Endodermal cell (in vitro differentiated cells): Measurements from ENCODE around the gene STAB1. TPM values are rescaled to one million over a fixed set of nuclear protein-coding genes. Genes with fewer than 3 reads are reported as not detected.
A peak's percentile ranks its signal among the peaks of the same experiment; 100 is the strongest.

ENCODE experiments used
- DNase-seq: peaks from one replicate; pipeline ENCODE4 v3.0.0-alpha.2; 2017
- H3K27ac ChIP-seq: 2 replicates; pipeline ENCODE4 v1.5.1; 2013; ENCODE audit warnings: mild to moderate bottlenecking, low read depth, low read length, moderate library complexity
- H3K27me3 ChIP-seq: 2 replicates; pipeline ENCODE4 v1.6.1; 2013; ENCODE audit warnings: mild to moderate bottlenecking, low read length, moderate library complexity; ENCODE audit not compliant: insufficient read depth, control insufficient read depth, poor library complexity, severe bottlenecking
- H3K36me3 ChIP-seq: 2 replicates; pipeline ENCODE4 v1.7.0; 2013; ENCODE audit warnings: mild to moderate bottlenecking, low read length, moderate library complexity; ENCODE audit not compliant: control insufficient read depth, insufficient read depth
- H3K4me1 ChIP-seq: one replicate; pipeline ENCODE4 v1.7.0; 2013; ENCODE audit warnings: low read length; ENCODE audit not compliant: control insufficient read depth, insufficient read depth
- H3K4me3 ChIP-seq: 2 replicates; pipeline ENCODE4 v1.5.1; 2013; ENCODE audit warnings: mild to moderate bottlenecking, low read length, moderate library complexity
- H3K9ac ChIP-seq: 2 replicates; pipeline ENCODE4 v1.6.1; 2013; ENCODE audit warnings: mild to moderate bottlenecking, low read length, moderate library complexity; ENCODE audit not compliant: poor library complexity, severe bottlenecking; ENCODE audit errors: extremely low read depth
- H3K9me3 ChIP-seq: 2 replicates; pipeline ENCODE4 v1.6.1; 2013; ENCODE audit warnings: mild to moderate bottlenecking, low read length, moderate library complexity; ENCODE audit not compliant: control insufficient read depth
- H3K27ac Mint-ChIP-seq: 2 replicates; pipeline ENCODE4 v1.8.0; 2020; ENCODE audit warnings: mixed read lengths
- H3K27me3 Mint-ChIP-seq: 2 replicates; pipeline ENCODE4 v1.8.0; 2021; ENCODE audit warnings: mild to moderate bottlenecking, mixed read lengths; ENCODE audit not compliant: insufficient read depth
- H3K36me3 Mint-ChIP-seq: 2 replicates; pipeline ENCODE4 v1.8.0; 2020; ENCODE audit warnings: low read depth, mixed read lengths
- H3K4me1 Mint-ChIP-seq: 2 replicates; pipeline ENCODE4 v1.8.0; 2020; ENCODE audit warnings: mixed read lengths
- H3K4me3 Mint-ChIP-seq: 2 replicates; pipeline ENCODE4 v1.8.0; 2020; ENCODE audit warnings: mild to moderate bottlenecking, moderate library complexity, mixed read lengths
- H3K9me3 Mint-ChIP-seq: 2 replicates; pipeline ENCODE4 v1.8.0; 2020; ENCODE audit warnings: mild to moderate bottlenecking, mixed read lengths
- WGBS, 2 experiments: methylation state at CpG; one replicate each; pipeline versions ENCODE4 v1.1.5 to v1.1.7; 2013; ENCODE audit warnings: missing lambda C conversion rate in 2 of 2, mixed read lengths in 1 of 2; ENCODE audit not compliant: insufficient coverage in 1 of 2, insufficient read length in 1 of 2; 5-methylcytosine and 5-hydroxymethylcytosine counted together
- total RNA-seq, 2 donors: library from RNA; stranded (reverse); fragmentation: NEBNext Ultra II Directional in 1 of 2; extraction: Animal tissue kit (Norgen Biotek cat#: 25700) in 1 of 2; gene quantifications; 2 replicates in 1 of 2; 3 replicates in 1 of 2; pipeline ENCODE4 v1.2.1, GENCODE V29; 2021
- TF ChIP-seq, protein P1 (sequence below): fragments of 200-600 bp; sonication (generic); conservative IDR thresholded peaks from 2 replicates; pipeline ENCODE4 v1.5.0; 2021; ENCODE audit warnings: antibody characterized with exemption, mild to moderate bottlenecking

STAB1 gene
- total RNA-seq, 2 donors from 2014 or later: 0.24 to 0.55 TPM

GRCh38 chr3:52507359-52507758 lies 12.2 kb downstream of the STAB1 start:
- Mint-ChIP-seq H3K4me3 (no peak overlapping the region), H3K27me3 (no peaks in the 10 kb centered on the region), H3K27ac (no peak overlapping the region), H3K9me3 (no peaks in the 10 kb centered on the region), H3K36me3 (no peaks in the 10 kb centered on the region), H3K4me1 (peaks cover 6% of the 10 kb centered on the region)
- Histone ChIP-seq H3K9me3 (no peaks in the 10 kb centered on the region), H3K4me1 (no peaks in the 10 kb centered on the region), H3K27ac (no peak overlapping the region), H3K27me3 (no peaks in the 10 kb centered on the region), H3K4me3 (no peak overlapping the region), H3K36me3 (no peaks in the 10 kb centered on the region), H3K9ac (no peak overlapping the region)
- peak; percentile 65 for DNase-seq
- 68 to 75% methylated on average over 2 to 5 of the region's 5 CpGs for WGBS, 2 experiments
- TF ChIP-seq, protein P1, sequence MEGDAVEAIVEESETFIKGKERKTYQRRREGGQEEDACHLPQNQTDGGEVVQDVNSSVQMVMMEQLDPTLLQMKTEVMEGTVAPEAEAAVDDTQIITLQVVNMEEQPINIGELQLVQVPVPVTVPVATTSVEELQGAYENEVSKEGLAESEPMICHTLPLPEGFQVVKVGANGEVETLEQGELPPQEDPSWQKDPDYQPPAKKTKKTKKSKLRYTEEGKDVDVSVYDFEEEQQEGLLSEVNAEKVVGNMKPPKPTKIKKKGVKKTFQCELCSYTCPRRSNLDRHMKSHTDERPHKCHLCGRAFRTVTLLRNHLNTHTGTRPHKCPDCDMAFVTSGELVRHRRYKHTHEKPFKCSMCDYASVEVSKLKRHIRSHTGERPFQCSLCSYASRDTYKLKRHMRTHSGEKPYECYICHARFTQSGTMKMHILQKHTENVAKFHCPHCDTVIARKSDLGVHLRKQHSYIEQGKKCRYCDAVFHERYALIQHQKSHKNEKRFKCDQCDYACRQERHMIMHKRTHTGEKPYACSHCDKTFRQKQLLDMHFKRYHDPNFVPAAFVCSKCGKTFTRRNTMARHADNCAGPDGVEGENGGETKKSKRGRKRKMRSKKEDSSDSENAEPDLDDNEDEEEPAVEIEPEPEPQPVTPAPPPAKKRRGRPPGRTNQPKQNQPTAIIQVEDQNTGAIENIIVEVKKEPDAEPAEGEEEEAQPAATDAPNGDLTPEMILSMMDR: no peak

GRCh38 chr3:52509753-52510328 lies 14.7 kb downstream of the STAB1 start:
- Histone ChIP-seq H3K4me1 (no peaks in the 10 kb centered on the region), H3K36me3 (no peaks in the 10 kb centered on the region), H3K9me3 (no peaks in the 10 kb centered on the region), H3K4me3 (no peak overlapping the region), H3K9ac (no peak overlapping the region), H3K27me3 (no peaks in the 10 kb centered on the region), H3K27ac (no peak overlapping the region)
- no peaks in the 10 kb centered on the region for H3K36me3 Mint-ChIP-seq
- H3K9me3 Mint-ChIP-seq: no peaks in the 10 kb centered on the region
- TF ChIP-seq, protein P1: peak; percentile 13
- H3K27me3 Mint-ChIP-seq: no peaks in the 10 kb centered on the region
- 86 to 87% methylated on average over 7 to 12 of the region's 12 CpGs for WGBS, 2 experiments
- H3K27ac Mint-ChIP-seq: no peak overlapping the region
- no peak for DNase-seq
- peaks cover 6% of the 10 kb centered on the region for H3K4me1 Mint-ChIP-seq
- no peak overlapping the region for H3K4me3 Mint-ChIP-seq

DNA sequence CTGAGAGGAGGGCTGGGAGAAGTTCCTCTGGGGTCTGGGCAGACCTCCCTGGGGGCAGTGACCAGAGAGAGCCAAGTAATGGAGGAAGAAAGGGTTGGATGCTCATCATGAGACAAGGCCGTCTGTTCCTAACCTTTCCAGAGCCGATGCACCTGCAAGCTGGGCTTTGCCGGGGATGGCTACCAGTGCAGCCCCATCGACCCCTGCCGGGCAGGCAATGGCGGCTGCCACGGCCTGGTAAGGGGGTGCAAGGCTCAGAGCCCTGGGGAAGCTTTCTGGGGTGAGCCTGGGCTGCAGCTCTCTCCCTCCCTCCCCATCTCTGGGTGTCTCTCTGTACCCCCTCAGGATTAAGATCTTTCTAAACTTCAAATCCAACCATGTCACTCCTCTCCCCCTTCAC lies 16.4 kb downstream of the STAB1 start:
- H3K27me3 Mint-ChIP-seq: no peaks in the 10 kb centered on the region
- WGBS, 2 experiments: 85 to 89% methylated on average over 5 to 7 of the region's 7 CpGs

More for the DNA sequence above, 16.4 kb downstream of the STAB1 start:
- H3K4me1 ChIP-seq: no peaks in the 10 kb centered on the region
- peaks cover 4% of the 10 kb centered on the region for H3K4me1 Mint-ChIP-seq
- no peak overlapping the region for H3K9ac ChIP-seq
- no peaks in the 10 kb centered on the region for H3K27me3 ChIP-seq
- no peaks in the 10 kb centered on the region for H3K9me3 Mint-ChIP-seq
- no peak for DNase-seq
- H3K27ac Mint-ChIP-seq: no peak overlapping the region
- no peaks in the 10 kb centered on the region for H3K36me3 Mint-ChIP-seq
- no peak overlapping the region for H3K4me3 Mint-ChIP-seq
- TF ChIP-seq, protein P1: no peak
- H3K27ac ChIP-seq: no peak overlapping the region
- H3K4me3 ChIP-seq: no peak overlapping the region
- no peaks in the 10 kb centered on the region for H3K36me3 ChIP-seq
- no peaks in the 10 kb centered on the region for H3K9me3 ChIP-seq
